ENCODE measurements around the gene ZBTB43.

DNA sequence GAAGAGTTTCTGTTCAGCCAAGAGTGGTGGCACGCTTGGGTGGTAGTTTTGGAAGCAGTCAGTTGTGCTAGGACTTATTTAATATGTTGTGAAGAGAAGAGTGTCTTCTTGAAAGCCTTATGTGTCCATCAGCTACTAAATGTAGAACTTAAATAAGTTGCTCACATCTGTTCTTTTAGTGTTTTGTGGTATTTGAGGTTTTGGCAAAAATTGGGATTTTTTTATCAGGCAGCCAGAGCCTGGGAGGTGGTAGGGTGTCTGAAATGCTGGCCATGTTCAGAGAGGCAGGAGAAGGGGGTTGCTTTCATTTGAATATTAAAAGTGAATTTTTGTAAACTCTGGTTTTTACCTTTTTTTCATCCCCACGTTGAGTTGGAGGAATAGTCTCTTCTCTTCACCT is 31.4 kb downstream of the ZBTB43 start:
- TF ChIP-seq CTCF (IDR thresholded peaks at IDR 0.05; ENCODE audit: insufficient read depth, low read depth, low read length): no peak
- TF ChIP-seq EZH2 (IDR thresholded peaks at IDR 0.05; ENCODE audit: insufficient read depth, low read length): no peak

Measured in astrocyte (in vitro differentiated cells and primary cell).